DND-41 (cell line): Measurements from ENCODE around the gene PRPS1.

ENCODE experiments used
- CTCF ChIP-seq: IDR thresholded peaks from 2 replicates; pipeline ENCODE4 v1.5.1; 2012; ENCODE audit warnings: borderline replicate concordance, low read length, moderate library complexity, mild to moderate bottlenecking; ENCODE audit not compliant: poor library complexity, severe bottlenecking; ENCODE audit errors: extremely low read depth
- EZH2 ChIP-seq: IDR thresholded peaks from 3 replicates; pipeline ENCODE4 v1.6.1; 2012; ENCODE audit warnings: borderline replicate concordance, low read depth, mild to moderate bottlenecking, moderate library complexity, low read length, inconsistent platforms; ENCODE audit not compliant: severe bottlenecking

GRCh38 chrX:107625739-107626138, 2.6 kb upstream of the PRPS1 start:
- TF ChIP-seq CTCF (no peak), EZH2 (no peak)
